Endothelial cell of umbilical vein (primary cell): ENCODE measurements around the gene ADGRF3. TPM values are rescaled to one million over a fixed set of nuclear protein-coding genes. Genes with fewer than 3 reads are reported as not detected.
"Not testable (repeated sequence)": the region's sequence is repeated elsewhere in the genome, so short reads cannot be mapped to it uniquely, and the experiment has no call there.

Source experiments
- BruUV-seq: library from RNA; stranded (reverse); fragments of 400-500 nt; replicated peaks from 2 replicates; lab custom pipeline; 2021; lab: Mats Ljungman, UMichigan
- CTCF ChIA-PET: fragments of 300-600, 350-600 bp; sonication (Branson Sonifier 250); formaldehyde crosslinking; loops from one replicate; lab custom pipeline; 2021; ENCODE audit warnings: antibody characterized with exemption, inconsistent platforms; lab: Charles Lee
- POLR2A ChIA-PET: fragments of 300-600, 350-600 bp; sonication (Branson Sonifier 250); formaldehyde crosslinking; loops from one replicate; lab custom pipeline; 2021; ENCODE audit warnings: antibody characterized with exemption, inconsistent platforms; lab: Charles Lee
- DNase-seq: peaks from one replicate; pipeline ENCODE4 v3.0.0-alpha.2; 2011; ENCODE audit warnings: low read depth, low spot score
- FAIRE-seq: peaks from 2 replicates; lab custom pipeline; 2011; peaks lifted over from hg19 to GRCh38; lab: Jason Lieb, UNC
- H2AFZ ChIP-seq: 2 replicates; pipeline ENCODE4 v1.6.0; 2012; ENCODE audit warnings: low read depth, low read length, control low read depth, inconsistent platforms
- H3K27ac ChIP-seq: 2 replicates; pipeline ENCODE4 v1.5.1; 2011; ENCODE audit warnings: low read depth, mild to moderate bottlenecking, control low read depth, low read length, moderate library complexity; ENCODE audit not compliant: insufficient read depth
- H3K27me3 ChIP-seq, 2 experiments: 2 replicates each; pipeline versions ENCODE4 v1.6.0 to v1.6.1; 2011; ENCODE audit warnings: low read length in 2 of 2, mixed read lengths in 1 of 2; ENCODE audit not compliant: control insufficient read depth in 2 of 2, insufficient read depth in 2 of 2
- H3K36me3 ChIP-seq, 2 experiments: 2 replicates in 1 of 2; 3 replicates in 1 of 2; pipeline ENCODE4 v1.5.1; 2011; ENCODE audit warnings: low read length in 2 of 2, mild to moderate bottlenecking in 1 of 2, moderate library complexity in 1 of 2; ENCODE audit not compliant: control insufficient read depth in 2 of 2, insufficient read depth in 2 of 2; ENCODE audit errors: extremely low read depth in 1 of 2
- H3K4me1 ChIP-seq: 3 replicates; pipeline ENCODE4 v1.5.1; 2011; ENCODE audit warnings: mild to moderate bottlenecking, low read length; ENCODE audit not compliant: control insufficient read depth, insufficient read depth; ENCODE audit errors: extremely low read depth
- H3K4me2 ChIP-seq: 2 replicates; pipeline ENCODE4 v1.6.1; 2011; ENCODE audit warnings: low read length, control low read depth, mixed read lengths; ENCODE audit not compliant: insufficient read depth
- H3K4me3 ChIP-seq, 3 experiments: fragments of 200-600 bp in 1 of 3; sonication (generic), shearing (Covaris generic) in 1 of 3; replicated peaks in 1 of 3; 2 replicates each; pipeline ENCODE4 v1.5.1; 2011 to 2016; ENCODE audit warnings: control low read depth in 3 of 3, low read length in 3 of 3, mild to moderate bottlenecking in 2 of 3, inconsistent platforms in 1 of 3, low read depth in 1 of 3, moderate library complexity in 1 of 3; ENCODE audit not compliant: insufficient read depth in 1 of 3
- H3K79me2 ChIP-seq: 2 replicates; pipeline ENCODE4 v1.6.0; 2012; ENCODE audit warnings: low read length, inconsistent platforms; ENCODE audit not compliant: control insufficient read depth, insufficient read depth
- H3K9ac ChIP-seq: replicated peaks from 2 replicates; pipeline ENCODE3; 2011; ENCODE audit warnings: low read length, control low read depth; ENCODE audit not compliant: insufficient read depth; ENCODE audit errors: extremely low read depth
- H3K9me1 ChIP-seq: replicated peaks from 3 replicates; pipeline ENCODE4 v1.6.0; 2011; ENCODE audit warnings: mild to moderate bottlenecking, low read length; ENCODE audit not compliant: control insufficient read depth, insufficient read depth; ENCODE audit errors: extremely low read depth
- H3K9me3 ChIP-seq: replicated peaks from 2 replicates; pipeline ENCODE4 v1.5.1; 2012; ENCODE audit warnings: low read length, inconsistent platforms; ENCODE audit not compliant: control insufficient read depth, insufficient read depth
- H4K20me1 ChIP-seq: replicated peaks from 2 replicates; pipeline ENCODE3; 2011; ENCODE audit warnings: mild to moderate bottlenecking, low read length; ENCODE audit not compliant: control insufficient read depth, insufficient read depth; ENCODE audit errors: extremely low read depth
- CTCF ChIP-seq, 2 donors: IDR thresholded peaks; 1 replicate in 1 of 2; 2 replicates in 1 of 2; pipeline ENCODE4 v1.5.1; 2011; ENCODE audit warnings: low read length in 2 of 2, mild to moderate bottlenecking in 2 of 2, moderate library complexity in 2 of 2, control low read depth in 1 of 2, inconsistent platforms in 1 of 2, low read depth in 1 of 2; ENCODE audit not compliant: insufficient read depth in 1 of 2; ENCODE audit errors: extremely low read depth in 1 of 2
- EZH2 ChIP-seq: IDR thresholded peaks from 2 replicates; pipeline ENCODE4 v1.6.1; 2012; ENCODE audit warnings: borderline replicate concordance, low read depth, mild to moderate bottlenecking, moderate library complexity, low read length, inconsistent platforms; ENCODE audit not compliant: severe bottlenecking
- FOS ChIP-seq: IDR thresholded peaks from 2 replicates; pipeline ENCODE4 v1.6.1; 2011; ENCODE audit warnings: mild to moderate bottlenecking, low read length, moderate library complexity, borderline replicate concordance; ENCODE audit not compliant: insufficient read depth
- JUN ChIP-seq: IDR thresholded peaks from 2 replicates; pipeline ENCODE4 v1.6.1; 2011; ENCODE audit warnings: borderline replicate concordance, low read depth; ENCODE audit not compliant: insufficient read length, insufficient read depth
- MAX ChIP-seq: IDR thresholded peaks from 2 replicates; pipeline ENCODE4 v1.6.1; 2011; ENCODE audit not compliant: insufficient read depth, insufficient read length
- MYC ChIP-seq: IDR thresholded peaks from one replicate; pipeline ENCODE4 v1.6.1; 2011; ENCODE audit warnings: mild to moderate bottlenecking, low read depth, low read length
- POLR2A ChIP-seq: IDR thresholded peaks from 2 replicates; pipeline ENCODE4 v1.6.1; 2012; ENCODE audit warnings: low read depth, mild to moderate bottlenecking, control low read depth, low read length
- POLR2AphosphoS5 ChIP-seq: IDR thresholded peaks from 2 replicates; pipeline ENCODE4 v1.6.1; 2012; ENCODE audit warnings: low read depth, mild to moderate bottlenecking, control low read depth, low read length, moderate library complexity; ENCODE audit not compliant: insufficient read depth
- dilution Hi-C: fragments of 300-500 bp; cut with MboI; formaldehyde crosslinking; loops from one replicate; pipeline ENCODE4 v1.15.0; 2019; ENCODE audit warnings: low sequenced_read_pairs; ENCODE audit not compliant: extremely low pct_ligation_motif_present
- intact Hi-C: fragments of 100-400 bp; cut with micrococcal nuclease; formaldehyde crosslinking; loops from one replicate; pipeline ENCODE4 v1.10.0; 2022
- polyA plus RNA-seq, 4 experiments: library from polyadenylated mRNA; depleted of rRNA in 3 of 4; stranded (reverse) in 3 of 4; unstranded in 1 of 4; fragments of >200 nt; gene quantifications; 2 replicates each; pipeline versions ENCODE4 v1.2.1 to v1.2.3, GENCODE V29; 2011 to 2012; ENCODE audit warnings: missing spikeins in 1 of 4
- total RNA-seq: library from RNA; stranded (reverse); gene quantifications from 2 replicates; pipeline ENCODE4 v1.2.3, GENCODE V29; 2021

Gene ADGRF3
- total and polyA plus RNA-seq, 2 donors (not counting 3 experiments of a cell fraction or from before 2014, with no cell fraction given) = 0.21 to 0.73 TPM

GRCh38 chr2:26330604-26331003, 16.0 kb downstream of the ADGRF3 start:
- H3K9me3 ChIP-seq = no peaks in the 10 kb centered on the region
- dilution Hi-C loops = no loop called here
- FAIRE-seq = no peak
- H3K9me1 ChIP-seq = no peaks in the 10 kb centered on the region
- POLR2A ChIA-PET = interaction anchor here (1.2 kb wide), 1 partner anchor 15 kb away, joined by 3 read pairs; the partner anchor contains the start of gene SELENOI
- no peak for DNase-seq
- CTCF ChIA-PET = interaction anchor here (0.6 to 1.9 kb wide), 12 partner anchors 9 to 380 kb away, joined by 3 to 9 read pairs (median 4); no protein-coding TSS in a partner anchor
- no peaks in the 10 kb centered on the region for H4K20me1 ChIP-seq
- no peak for TF ChIP-seq FOS
- TF ChIP-seq EZH2 = no peak
- TF ChIP-seq POLR2A = no peak
- no peak overlapping the region for H3K27ac ChIP-seq
- no peaks in the 10 kb centered on the region for H3K79me2 ChIP-seq
- H3K36me3 ChIP-seq = no peaks in the 10 kb centered on the region
- no peak overlapping the region for H2AFZ ChIP-seq
- no TSS peak for BruUV-seq
- no peak overlapping the region for H3K4me2 ChIP-seq
- H3K27me3 ChIP-seq = peaks cover 5 to 13% of the 10 kb centered on the region in 2 experiments
- H3K4me1 ChIP-seq = no peaks in the 10 kb centered on the region
- no peak overlapping the region for H3K4me3 ChIP-seq
- intact Hi-C loops = loop anchor here (1.0 kb wide), 4 partner anchors 86 to 379 kb away; partner anchors contain the start of genes HADHA and HADHB
- H3K9ac ChIP-seq = no peak overlapping the region

- intact Hi-C loops (loop anchor here (1.0 kb wide), 4 partner anchors 86 to 379 kb away; partner anchors contain the start of genes HADHA and HADHB), dilution Hi-C loops (no loop called here)
- Histone ChIP-seq H3K9me1 (no peaks in the 10 kb centered on the region), H4K20me1 (no peaks in the 10 kb centered on the region), H3K4me3 (no peak overlapping the region), H3K36me3 (no peaks in the 10 kb centered on the region), H3K79me2 (no peaks in the 10 kb centered on the region), H3K9me3 (no peaks in the 10 kb centered on the region), H3K27ac (no peak overlapping the region), H3K27me3 (peaks cover 4 to 9% of the 10 kb centered on the region in 2 experiments), H3K9ac (no peak overlapping the region), H3K4me1 (no peaks in the 10 kb centered on the region), H3K4me2 (no peak overlapping the region), H2AFZ (no peak overlapping the region)
- no TSS peak for BruUV-seq
- no peak for TF ChIP-seq MYC
- TF ChIP-seq FOS = no peak
- no peak for TF ChIP-seq EZH2
- TF ChIP-seq POLR2AphosphoS5 = no peak
- no peak for TF ChIP-seq JUN
- TF ChIP-seq CTCF (IDR thresholded peaks at IDR 0.05; ENCODE audit: extremely low read depth in 1 of 2, insufficient read depth in 1 of 2, low read depth in 1 of 2, low read length in 2 of 2) = peak; percentile 83 to 90
- no peak for TF ChIP-seq MAX
- DNase-seq (peak; percentile 81), FAIRE-seq (peak; percentile 87)
- ChIA-PET POLR2A (interaction anchor here (1.2 kb wide), 1 partner anchor 16 kb away, joined by 3 read pairs; the partner anchor contains the start of gene SELENOI), CTCF (interaction anchor here (1.0 to 1.9 kb wide), 6 partner anchors 9 to 86 kb away, joined by 3 to 9 read pairs (median 4); no protein-coding TSS in a partner anchor)
These were observed 16.5 kb downstream of the ADGRF3 start for GRCh38 chr2:26330114-26330549.

- dilution Hi-C loops, BruUV-seq, POLR2A ChIA-PET, H3K4me1 ChIP-seq, H3K9me1 ChIP-seq, CTCF ChIA-PET, H3K36me3 ChIP-seq, H3K79me2 ChIP-seq, H3K9me3 ChIP-seq, H3K9ac ChIP-seq, H3K27ac ChIP-seq, H3K4me3 ChIP-seq, H2AFZ ChIP-seq, intact Hi-C loops, H3K4me2 ChIP-seq, FAIRE-seq, H4K20me1 ChIP-seq, H3K27me3 ChIP-seq, DNase-seq: not testable (repeated sequence)
These were observed 17.5 kb downstream of the ADGRF3 start for GRCh38 chr2:26329083-26329482.
